ENCODE measurements around the gene SH3RF3.

The SH3RF3 gene

GRCh38 chr2:109188496-109188890 is 59.5 kb downstream of the SH3RF3 start:
- TF ChIP-seq ARNTL (CRISPR knock-in tag; IDR thresholded peaks at IDR 0.05; ENCODE audit: borderline replicate concordance, low read depth) (no peak), TOX (CRISPR knock-in tag; IDR thresholded peaks at IDR 0.05; ENCODE audit: borderline replicate concordance) (no peak), ZC3H10 (CRISPR knock-in tag; IDR thresholded peaks at IDR 0.05) (no peak), TSHZ2 (CRISPR knock-in tag; IDR thresholded peaks at IDR 0.05) (no peak), PPARA (CRISPR knock-in tag; IDR thresholded peaks at IDR 0.05; ENCODE audit: borderline replicate concordance) (no peak), GLIS3 (CRISPR knock-in tag; IDR thresholded peaks at IDR 0.05) (no peak), PATZ1 (CRISPR knock-in tag; IDR thresholded peaks at IDR 0.05; ENCODE audit: borderline replicate concordance) (no peak), ESRRG (CRISPR knock-in tag; IDR thresholded peaks at IDR 0.05) (no peak), RARB (CRISPR knock-in tag; IDR thresholded peaks at IDR 0.05) (no peak), OSR1 (CRISPR knock-in tag; IDR thresholded peaks at IDR 0.05) (no peak), ZFP3 (CRISPR knock-in tag; IDR thresholded peaks at IDR 0.05) (no peak), SNAI2 (CRISPR knock-in tag; IDR thresholded peaks at IDR 0.05) (no peak), POU6F1 (CRISPR knock-in tag; IDR thresholded peaks at IDR 0.05; ENCODE audit: borderline replicate concordance, low read depth) (no peak), ZFP30 (CRISPR knock-in tag; IDR thresholded peaks at IDR 0.05) (no peak)
- ATAC-seq: no peak

GRCh38 chr2:109188898-109189297 is 59.9 kb downstream of the SH3RF3 start:
- no peak for TF ChIP-seq OSR1 (CRISPR knock-in tag; IDR thresholded peaks at IDR 0.05)
- no peak for TF ChIP-seq ZFP3 (CRISPR knock-in tag; IDR thresholded peaks at IDR 0.05)
- TF ChIP-seq CREB5 (CRISPR knock-in tag; IDR thresholded peaks at IDR 0.05; ENCODE audit: low read depth): no peak
- no peak for TF ChIP-seq GLIS3 (CRISPR knock-in tag; IDR thresholded peaks at IDR 0.05)
- no peak for TF ChIP-seq PATZ1 (CRISPR knock-in tag; IDR thresholded peaks at IDR 0.05; ENCODE audit: borderline replicate concordance)
- TF ChIP-seq TCF4 (CRISPR knock-in tag; IDR thresholded peaks at IDR 0.05; ENCODE audit: borderline replicate concordance): no peak
- no peak for TF ChIP-seq PPARA (CRISPR knock-in tag; IDR thresholded peaks at IDR 0.05; ENCODE audit: borderline replicate concordance)
- no peak for ATAC-seq

- ATAC-seq: no peak
- no peak for TF ChIP-seq ZNF8 (CRISPR knock-in tag; IDR thresholded peaks at IDR 0.05)
- no peak for TF ChIP-seq CSDC2 (CRISPR knock-in tag; IDR thresholded peaks at IDR 0.05)
- TF ChIP-seq OSR1 (CRISPR knock-in tag; IDR thresholded peaks at IDR 0.05): no peak
- no peak for TF ChIP-seq TCF4 (CRISPR knock-in tag; IDR thresholded peaks at IDR 0.05; ENCODE audit: borderline replicate concordance)
- no peak for TF ChIP-seq POU6F1 (CRISPR knock-in tag; IDR thresholded peaks at IDR 0.05; ENCODE audit: borderline replicate concordance, low read depth)
- no peak for TF ChIP-seq ZNF70 (CRISPR knock-in tag; IDR thresholded peaks at IDR 0.05)
- TF ChIP-seq ISL1 (CRISPR knock-in tag; IDR thresholded peaks at IDR 0.05): no peak
- TF ChIP-seq ZFP3 (CRISPR knock-in tag; IDR thresholded peaks at IDR 0.05): no peak
Measured at GRCh38 chr2:109189751-109190150, 60.7 kb downstream of the SH3RF3 start.

Data from SK-N-SH treated with all-trans-retinoic acid at 6 μM for 48 hours (cell line).